WTC11 (cell line): ENCODE data around the gene PPIG.

ENCODE experiments used
- CTCF ChIP-seq: fragments of 200-600 bp; IDR thresholded peaks from 2 replicates; pipeline ENCODE4 v1.8.0; 2022; ENCODE audit warnings: antibody characterized with exemption
- ESRRA ChIP-seq: sonication (generic); formaldehyde crosslinking; IDR thresholded peaks from 2 replicates; pipeline ENCODE4 v1.8.1; 2022; ENCODE audit warnings: mild to moderate bottlenecking, missing genetic modification reagents, borderline replicate concordance
- ZBTB21 ChIP-seq: sonication (generic); formaldehyde crosslinking; IDR thresholded peaks from 2 replicates; pipeline ENCODE4 v1.8.1; 2023; ENCODE audit warnings: mild to moderate bottlenecking, missing genetic modification reagents, borderline replicate concordance

- no peak for TF ChIP-seq ESRRA
- TF ChIP-seq ZBTB21 (CRISPR knock-in tag), result no peak
- no peak for TF ChIP-seq CTCF
Measured at GRCh38 chr2:169667583-169667982, 83.4 kb downstream of the PPIG start.
